ENCODE data around the gene NFKBIA. TPM values are rescaled to one million over a fixed set of nuclear protein-coding genes. Genes with fewer than 3 reads are reported as not detected.

NFKBIA gene
- total RNA-seq, 6 experiments from 2014 or later, result 84.8 to 140 (median 106) TPM

DNA sequence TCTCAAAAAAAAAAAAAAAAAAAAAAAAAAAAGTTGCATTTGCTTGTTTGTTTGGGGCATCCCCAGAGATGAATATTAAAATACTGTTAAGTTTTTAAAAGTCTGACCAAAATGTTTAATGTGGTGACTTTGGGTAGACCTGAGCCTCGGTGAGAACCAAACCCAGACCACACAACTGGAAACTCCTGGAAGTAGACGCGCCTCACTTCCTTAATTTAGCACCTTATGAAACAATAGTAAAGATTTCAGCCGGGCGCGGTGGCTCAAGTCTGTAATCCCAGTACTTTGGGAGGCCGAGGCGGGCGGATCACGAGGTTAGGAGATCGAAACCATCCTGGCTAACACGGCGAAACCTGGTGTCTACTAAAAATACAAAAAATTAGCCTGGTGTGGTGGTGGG is 9.3 kb downstream of the NFKBIA start:
- no peaks in the 10 kb centered on the region for H3K9me3 ChIP-seq
- H3K27ac ChIP-seq, result no peak overlapping the region
- intact Hi-C loops (cut with DNase I), result no loop called here
- H3K4me1 ChIP-seq, result peaks cover 0 to 8% (median 0%) of the 10 kb centered on the region in 4 donors
- H3K4me3 ChIP-seq, result no peak overlapping the region
- ATAC-seq (no peak), DNase-seq (no peak)
- TF ChIP-seq, protein P1, sequence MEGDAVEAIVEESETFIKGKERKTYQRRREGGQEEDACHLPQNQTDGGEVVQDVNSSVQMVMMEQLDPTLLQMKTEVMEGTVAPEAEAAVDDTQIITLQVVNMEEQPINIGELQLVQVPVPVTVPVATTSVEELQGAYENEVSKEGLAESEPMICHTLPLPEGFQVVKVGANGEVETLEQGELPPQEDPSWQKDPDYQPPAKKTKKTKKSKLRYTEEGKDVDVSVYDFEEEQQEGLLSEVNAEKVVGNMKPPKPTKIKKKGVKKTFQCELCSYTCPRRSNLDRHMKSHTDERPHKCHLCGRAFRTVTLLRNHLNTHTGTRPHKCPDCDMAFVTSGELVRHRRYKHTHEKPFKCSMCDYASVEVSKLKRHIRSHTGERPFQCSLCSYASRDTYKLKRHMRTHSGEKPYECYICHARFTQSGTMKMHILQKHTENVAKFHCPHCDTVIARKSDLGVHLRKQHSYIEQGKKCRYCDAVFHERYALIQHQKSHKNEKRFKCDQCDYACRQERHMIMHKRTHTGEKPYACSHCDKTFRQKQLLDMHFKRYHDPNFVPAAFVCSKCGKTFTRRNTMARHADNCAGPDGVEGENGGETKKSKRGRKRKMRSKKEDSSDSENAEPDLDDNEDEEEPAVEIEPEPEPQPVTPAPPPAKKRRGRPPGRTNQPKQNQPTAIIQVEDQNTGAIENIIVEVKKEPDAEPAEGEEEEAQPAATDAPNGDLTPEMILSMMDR (IDR thresholded peaks at IDR 0.05), result no peak
- no peak for TF ChIP-seq POLR2A (IDR thresholded peaks at IDR 0.05)
- no peaks in the 10 kb centered on the region for H3K27me3 ChIP-seq
- H3K36me3 ChIP-seq, result peaks cover 0 to 4% (median under 1%) of the 10 kb centered on the region in 4 donors
- 83% methylated on average over 12 of the region's 13 CpGs for WGBS (ENCODE audit: insufficient coverage, low coverage, low lambda C conversion rate, missing lambda C conversion rate)

- ATAC-seq (no peak), DNase-seq (no peak)
- intact Hi-C loops (cut with DNase I), result no loop called here
- H3K4me1 ChIP-seq, result peaks cover 0 to 4% (median 0%) of the 10 kb centered on the region in 4 donors
- no peaks in the 10 kb centered on the region for H3K27me3 ChIP-seq
- TF ChIP-seq POLR2A (IDR thresholded peaks at IDR 0.05), result no peak
- TF ChIP-seq, protein P1 (IDR thresholded peaks at IDR 0.05), result no peak
- no peaks in the 10 kb centered on the region for H3K9me3 ChIP-seq
- H3K36me3 ChIP-seq, result peaks cover 0 to 2% (median 0%) of the 10 kb centered on the region in 4 donors
- WGBS (ENCODE audit: insufficient coverage, low coverage, low lambda C conversion rate, missing lambda C conversion rate), result 61% methylated on average over 4 of the region's 11 CpGs
- H3K27ac ChIP-seq, result no peak overlapping the region
- H3K4me3 ChIP-seq, result no peak overlapping the region
These were observed 10.1 kb downstream of the NFKBIA start for GRCh38 chr14:35394326-35395013.

DNA sequence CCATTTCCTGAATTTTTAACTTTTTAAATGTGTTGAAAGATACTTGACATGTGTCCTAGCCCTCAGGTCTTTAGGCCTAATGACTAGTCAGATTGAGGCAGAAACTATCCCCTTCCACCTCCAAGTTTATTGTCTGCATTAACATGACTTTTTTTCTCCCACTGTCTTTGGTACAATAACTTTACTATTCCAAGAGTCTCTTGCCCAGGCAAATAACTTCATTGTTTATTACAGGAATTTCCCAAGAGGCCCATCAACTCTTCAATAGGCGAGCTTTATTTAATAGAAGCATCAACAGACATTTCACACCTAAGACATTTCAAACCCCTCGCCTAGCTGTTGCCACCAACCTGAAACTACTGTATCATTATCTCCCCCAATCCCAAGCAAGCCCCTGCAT is 10.7 kb downstream of the NFKBIA start:
- WGBS (ENCODE audit: insufficient coverage, low coverage, low lambda C conversion rate, missing lambda C conversion rate), result 93% methylated on average over 2 of the region's 2 CpGs
- TF ChIP-seq, protein P1 (IDR thresholded peaks at IDR 0.05), result no peak
- no peak for TF ChIP-seq POLR2A (IDR thresholded peaks at IDR 0.05)
- ATAC-seq, result no peak

DNA sequence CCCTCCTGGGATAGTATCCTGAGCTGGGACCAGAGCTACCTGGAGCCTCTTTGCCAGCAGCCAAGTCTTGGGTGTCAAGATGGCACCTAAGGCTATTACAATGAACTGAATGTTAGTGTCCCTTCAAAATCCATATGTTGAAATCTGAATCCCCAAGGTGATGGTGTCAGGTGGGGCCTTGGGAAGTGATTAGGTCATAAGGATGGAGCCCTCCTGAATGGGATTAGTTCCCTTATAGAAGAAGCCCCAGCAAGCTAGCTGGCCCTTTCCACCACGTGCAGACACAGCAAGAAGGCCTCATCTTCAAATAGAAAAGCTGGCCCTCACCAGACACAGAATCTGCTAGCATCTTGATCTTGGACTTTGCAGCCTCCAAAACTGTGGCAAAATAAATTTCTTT is 12.4 kb downstream of the NFKBIA start:
- H3K4me1 ChIP-seq, result no peaks in the 10 kb centered on the region
- ATAC-seq (no peak), DNase-seq (no peak)
- no peaks in the 10 kb centered on the region for H3K27me3 ChIP-seq
- WGBS (ENCODE audit: insufficient coverage, low coverage, low lambda C conversion rate, missing lambda C conversion rate), result no CpG with 5 or more reads among the region's 1 CpG
- TF ChIP-seq, protein P1 (IDR thresholded peaks at IDR 0.05), result no peak
- no peak overlapping the region for H3K27ac ChIP-seq
- H3K36me3 ChIP-seq, result no peaks in the 10 kb centered on the region
- H3K9me3 ChIP-seq, result no peaks in the 10 kb centered on the region
- H3K4me3 ChIP-seq, result no peak overlapping the region
- intact Hi-C loops (cut with DNase I), result no loop called here

More for the DNA sequence above, 10.7 kb downstream of the NFKBIA start:
- Histone ChIP-seq H3K4me1 (peaks cover 0 to 4% (median 0%) of the 10 kb centered on the region in 4 donors), H3K4me3 (no peak overlapping the region), H3K27ac (no peak overlapping the region), H3K36me3 (peaks cover 0 to 2% (median 0%) of the 10 kb centered on the region in 4 donors), H3K27me3 (no peaks in the 10 kb centered on the region), H3K9me3 (no peaks in the 10 kb centered on the region)
- intact Hi-C loops (cut with DNase I), result no loop called here
- no peak for DNase-seq

Measured in right lobe of liver (tissue), 6 donors.